HS-27A (cell line): ENCODE measurements around the gene PCSK4.

Experiments used
- DNase-seq: peaks from one replicate; pipeline ENCODE4 v3.0.0-alpha.2; 2012; ENCODE audit warnings: low read depth, missing footprints

Gene PCSK4

DNA sequence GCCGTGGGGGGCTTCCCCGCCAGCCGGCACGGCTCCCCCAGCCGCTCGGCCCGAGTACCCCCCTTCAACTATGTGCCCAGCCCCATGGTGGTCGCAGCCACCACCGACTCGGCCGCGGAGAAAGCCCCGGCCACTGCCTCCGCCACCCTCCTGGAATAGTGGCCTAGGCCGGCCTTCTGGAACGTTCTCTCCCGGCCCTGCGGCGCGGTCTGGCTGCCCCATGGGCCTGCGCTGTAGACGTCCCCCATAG lies 20.2 kb downstream of the PCSK4 start:
- no peak for DNase-seq

- no peak for DNase-seq
Observed at GRCh38 chr19:1469255-1470054, 20.7 kb downstream of the PCSK4 start.

DNA sequence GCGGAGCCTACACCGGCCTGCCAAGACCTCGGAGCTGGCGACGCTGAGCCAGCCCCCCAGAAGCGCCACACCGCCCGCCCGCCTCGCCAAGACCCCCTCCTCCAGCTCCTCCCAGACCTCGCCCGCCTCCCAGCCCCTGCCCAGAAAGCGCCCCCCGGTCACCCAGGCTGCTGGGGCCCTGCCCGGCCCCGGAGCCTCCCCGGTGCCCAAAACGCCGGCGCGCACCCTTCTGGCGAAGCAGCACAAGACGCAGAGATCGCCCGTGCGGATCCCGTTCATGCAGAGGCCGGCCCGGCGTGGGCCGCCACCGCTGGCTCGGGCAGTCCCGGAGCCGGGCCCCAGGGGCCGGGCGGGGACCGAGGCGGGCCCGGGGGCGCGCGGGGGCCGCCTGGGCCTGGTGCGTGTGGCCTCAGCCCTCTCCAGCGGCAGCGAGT lies 21.3 kb downstream of the PCSK4 start:
- DNase-seq: no peak

GRCh38 chr19:1468274-1468820 lies 21.8 kb downstream of the PCSK4 start:
- no peak for DNase-seq

GRCh38 chr19:1467490-1468273 lies 22.5 kb downstream of the PCSK4 start:
- no peak for DNase-seq

GRCh38 chr19:1467215-1467489 lies 23.0 kb downstream of the PCSK4 start:
- DNase-seq: no peak

- DNase-seq: no peak
Observed at GRCh38 chr19:1466461-1467214, 23.5 kb downstream of the PCSK4 start.

DNA sequence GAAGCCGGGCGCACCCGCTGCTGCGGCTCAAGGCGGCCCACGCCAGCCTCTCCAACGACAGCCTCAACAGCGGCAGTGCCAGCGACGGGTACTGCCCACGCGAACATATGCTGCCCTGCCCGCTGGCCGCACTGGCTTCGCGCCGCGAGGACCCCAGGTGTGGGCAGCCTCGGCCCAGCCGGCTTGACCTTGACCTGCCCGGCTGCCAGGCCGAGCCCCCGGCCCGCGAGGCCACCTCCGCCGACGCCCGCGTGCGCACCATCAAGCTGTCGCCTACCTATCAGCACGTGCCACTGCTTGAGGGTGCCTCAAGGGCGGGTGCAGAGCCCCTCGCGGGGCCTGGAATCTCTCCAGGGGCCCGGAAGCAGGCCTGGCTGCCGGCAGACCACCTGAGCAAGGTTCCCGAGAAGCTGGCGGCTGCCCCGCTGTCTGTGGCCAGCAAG lies 24.1 kb downstream of the PCSK4 start:
- DNase-seq: no peak

DNA sequence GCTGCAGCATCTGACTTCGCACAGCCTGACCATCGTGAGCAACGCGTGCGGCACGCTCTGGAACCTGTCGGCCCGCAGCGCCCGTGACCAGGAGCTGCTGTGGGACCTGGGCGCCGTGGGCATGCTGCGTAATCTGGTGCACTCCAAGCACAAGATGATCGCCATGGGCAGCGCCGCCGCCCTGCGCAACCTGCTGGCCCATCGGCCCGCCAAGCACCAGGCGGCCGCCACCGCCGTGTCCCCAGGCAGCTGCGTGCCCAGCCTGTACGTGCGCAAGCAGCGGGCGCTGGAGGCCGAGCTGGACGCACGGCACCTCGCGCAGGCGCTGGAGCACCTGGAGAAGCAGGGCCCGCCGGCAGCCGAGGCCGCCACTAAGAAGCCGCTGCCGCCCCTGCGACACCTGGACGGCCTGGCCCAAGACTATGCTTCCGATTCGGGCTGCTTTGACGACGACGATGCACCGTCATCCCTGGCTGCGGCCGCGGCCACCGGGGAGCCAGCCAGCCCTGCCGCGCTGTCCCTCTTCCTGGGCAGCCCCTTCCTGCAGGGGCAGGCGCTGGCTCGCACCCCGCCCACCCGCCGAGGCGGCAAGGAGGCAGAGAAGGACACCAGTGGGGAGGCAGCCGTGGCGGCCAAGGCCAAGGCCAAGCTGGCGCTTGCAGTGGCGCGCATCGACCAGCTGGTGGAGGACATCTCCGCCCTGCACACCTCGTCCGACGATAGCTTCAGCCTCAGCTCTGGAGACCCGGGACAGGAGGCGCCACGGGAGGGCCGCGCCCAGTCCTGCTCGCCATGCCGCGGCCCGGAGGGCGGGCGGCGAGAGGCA lies 24.7 kb downstream of the PCSK4 start:
- no peak for DNase-seq

GRCh38 chr19:1461862-1462261 lies 28.3 kb downstream of the PCSK4 start:
- DNase-seq: no peak

- no peak for DNase-seq
Observed at GRCh38 chr19:1460033-1460995, 29.8 kb downstream of the PCSK4 start.

DNA sequence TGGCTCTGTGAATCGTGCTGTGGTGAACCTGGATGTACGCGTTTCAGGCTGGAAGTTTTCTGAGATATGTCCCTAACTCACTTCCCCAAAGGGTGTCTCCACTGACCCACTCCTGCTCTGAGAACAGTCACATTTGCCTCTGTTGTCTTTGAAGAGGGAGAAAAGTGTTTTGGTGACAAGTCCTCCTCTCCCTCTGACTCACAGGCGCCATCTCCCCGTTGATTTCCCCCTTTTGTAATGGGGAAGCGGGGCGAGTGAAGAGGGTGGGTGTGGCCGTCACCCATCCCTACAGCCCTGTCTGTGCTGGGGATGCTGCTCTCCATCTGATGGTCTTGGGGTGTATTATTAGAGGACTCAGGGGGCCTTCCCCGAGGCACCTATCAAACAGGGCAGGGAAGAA lies 30.7 kb downstream of the PCSK4 start:
- no peak for DNase-seq

GRCh38 chr19:1457892-1458291 lies 32.3 kb downstream of the PCSK4 start:
- no peak for DNase-seq

GRCh38 chr19:1457031-1457739 lies 33.0 kb downstream of the PCSK4 start:
- DNase-seq: no peak

DNA sequence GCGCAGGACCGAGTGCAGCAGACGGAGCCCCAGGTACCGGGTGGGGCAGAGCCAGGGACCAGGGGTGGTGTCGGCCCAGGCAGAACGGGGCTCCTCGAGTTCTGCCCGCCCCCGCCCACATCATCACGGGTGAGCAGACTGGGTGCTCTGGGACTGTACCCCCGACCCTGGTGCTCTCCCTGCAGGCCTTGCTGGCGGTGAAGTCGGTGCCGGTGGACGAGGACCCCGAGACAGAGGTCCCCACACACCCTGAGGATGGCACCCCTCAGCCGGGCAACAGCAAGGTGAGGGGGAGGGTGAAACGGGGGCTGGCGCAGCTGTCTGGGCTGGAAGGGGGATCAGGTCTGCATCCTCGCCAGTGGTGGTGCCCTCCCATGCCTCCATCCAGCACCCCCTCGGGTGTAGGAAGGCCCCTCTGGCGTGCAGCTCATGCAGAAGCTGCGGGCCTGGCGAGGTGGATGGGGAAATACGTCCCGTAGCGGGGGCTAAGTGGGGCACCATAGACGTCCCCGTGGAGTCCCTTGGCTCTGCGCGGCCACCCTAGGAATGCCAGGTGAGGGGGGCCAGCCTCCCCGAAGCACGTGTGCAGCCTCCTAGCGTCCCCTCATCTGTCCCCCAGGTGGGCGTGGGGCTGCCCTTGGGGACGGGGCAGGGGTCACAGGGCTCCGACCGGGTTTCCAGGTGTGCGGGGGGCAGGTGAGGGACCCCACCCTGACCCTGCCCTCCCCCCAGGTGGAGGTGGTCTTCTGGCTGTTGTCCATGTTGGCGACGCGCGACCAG lies 33.8 kb downstream of the PCSK4 start:
- no peak for DNase-seq

DNA sequence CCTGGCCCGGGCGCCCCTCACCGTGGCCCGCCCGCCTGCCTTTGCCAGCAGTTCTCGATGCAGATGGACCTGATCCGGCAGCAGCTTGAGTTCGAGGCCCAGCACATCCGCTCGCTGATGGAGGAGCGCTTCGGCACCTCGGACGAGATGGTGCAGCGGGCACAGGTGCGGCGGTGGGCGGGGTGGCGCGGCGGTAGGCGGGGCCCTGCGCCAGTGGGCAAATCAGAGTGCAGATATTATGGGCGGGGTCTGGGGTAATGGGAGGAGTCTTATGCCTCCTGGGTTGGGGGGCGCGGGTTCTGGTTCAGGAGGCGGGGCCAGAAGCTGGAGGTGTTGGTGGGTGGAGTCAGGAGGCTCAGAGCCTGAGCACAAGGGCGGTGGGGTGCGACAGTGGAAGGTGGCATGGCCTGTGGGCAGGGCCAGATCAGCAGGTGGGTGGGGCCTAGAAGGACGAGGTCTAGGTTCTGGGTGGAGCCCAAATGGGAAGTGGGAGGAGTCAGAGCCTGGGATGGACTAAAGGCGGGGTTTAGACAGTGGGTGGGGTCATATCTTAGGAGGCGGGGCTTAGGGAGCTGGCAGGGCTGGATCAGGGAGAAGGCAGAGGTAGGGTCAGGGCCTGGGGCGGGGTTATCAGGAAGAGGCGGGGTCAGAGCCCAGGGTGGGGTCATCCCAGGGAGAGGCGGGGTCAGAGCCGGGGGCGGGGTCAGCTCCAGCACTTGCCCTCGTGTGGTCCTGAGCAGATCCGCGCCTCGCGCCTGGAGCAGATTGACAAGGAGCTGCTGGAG lies 34.6 kb downstream of the PCSK4 start:
- no peak for DNase-seq

- DNase-seq: no peak
Observed at GRCh38 chr19:1455002-1455335, 35.2 kb downstream of the PCSK4 start.

DNA sequence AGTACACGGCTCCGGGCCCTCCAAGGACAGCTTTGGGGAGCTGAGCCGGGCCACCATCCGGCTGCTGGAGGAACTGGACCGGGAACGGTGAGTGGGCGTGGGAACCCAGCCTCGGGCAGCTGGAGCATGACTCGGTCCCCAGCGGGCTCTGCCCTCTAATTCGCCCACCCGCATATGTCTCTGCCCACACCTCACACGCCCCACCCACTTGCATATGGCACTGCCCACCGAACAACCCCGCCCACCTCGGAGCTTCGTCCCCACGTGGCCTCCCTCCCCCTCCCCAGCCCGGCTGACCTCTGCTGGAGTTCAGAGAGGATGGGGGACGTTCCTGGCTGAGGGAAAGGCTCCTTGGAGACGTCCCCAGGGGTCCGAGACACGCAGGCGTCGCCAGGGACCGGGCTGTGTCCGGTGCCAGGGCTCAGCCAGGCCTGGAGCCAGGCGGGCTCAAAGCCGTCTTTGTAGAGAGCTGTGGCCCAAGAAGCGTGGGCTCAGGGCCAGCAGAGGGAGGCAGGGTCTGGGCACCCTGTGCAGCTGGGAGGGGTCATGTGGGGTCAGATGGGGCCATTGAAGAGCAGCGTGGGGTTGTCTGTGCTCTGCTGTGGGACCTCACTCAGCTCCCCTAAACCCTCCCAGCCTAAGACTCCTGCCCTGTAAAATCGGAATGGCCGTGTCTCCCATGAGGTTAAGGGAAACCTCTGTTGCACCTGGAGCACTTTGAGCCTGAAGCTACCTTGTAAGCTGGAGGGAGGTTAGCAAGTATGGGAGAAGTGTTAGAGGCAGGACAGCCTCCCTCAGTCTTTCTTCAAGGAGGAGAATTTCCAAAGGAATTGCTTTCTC lies 36.4 kb downstream of the PCSK4 start:
- no peak for DNase-seq
